Karpas-422 (cell line): ENCODE data around the gene SLA2. TPM values are rescaled to one million over a fixed set of nuclear protein-coding genes. Genes with fewer than 3 reads are reported as not detected.
"Not testable (repeated sequence)": the region's sequence is repeated elsewhere in the genome, so short reads cannot be mapped to it uniquely, and the experiment has no call there.

Source experiments
- DNase-seq: peaks from one replicate; pipeline ENCODE4 v3.0.0-alpha.2; 2015
- H2AFZ ChIP-seq: fragments of 200-600 bp; sonication (generic); 2 replicates; pipeline ENCODE4 v1.6.1; 2014; ENCODE audit warnings: antibody characterized with exemption, low read length, mixed read lengths
- H3K27ac ChIP-seq: fragments of 200-600 bp; sonication (generic); 2 replicates; pipeline ENCODE4 v1.5.1; 2014; ENCODE audit warnings: mild to moderate bottlenecking, low read length, moderate library complexity
- H3K27me3 ChIP-seq: fragments of 200-600 bp; sonication (generic); 2 replicates; pipeline ENCODE4 v1.6.1; 2014; ENCODE audit warnings: low read length, mixed read lengths
- H3K36me3 ChIP-seq: fragments of 200-600 bp; sonication (generic); 2 replicates; pipeline ENCODE4 v1.6.1; 2014; ENCODE audit warnings: low read length, mixed read lengths; ENCODE audit not compliant: insufficient read depth
- H3K4me1 ChIP-seq: fragments of 200-600 bp; sonication (generic); 2 replicates; pipeline ENCODE4 v1.6.1; 2014; ENCODE audit warnings: mild to moderate bottlenecking, low read length, mixed read lengths
- H3K4me2 ChIP-seq: fragments of 200-600 bp; sonication (generic); 2 replicates; pipeline ENCODE4 v1.6.1; 2014; ENCODE audit warnings: low read length, low read depth, mild to moderate bottlenecking; ENCODE audit not compliant: poor library complexity, severe bottlenecking
- H3K4me3 ChIP-seq: fragments of 200-600 bp; sonication (generic); 2 replicates; pipeline ENCODE4 v1.5.1; 2014; ENCODE audit warnings: mild to moderate bottlenecking, antibody characterized with exemption, low read length, mixed read lengths
- H3K79me2 ChIP-seq: fragments of 200-600 bp; sonication (generic); 2 replicates; pipeline ENCODE4 v1.6.1; 2014; ENCODE audit warnings: mild to moderate bottlenecking, low read length, mixed read lengths
- H3K9ac ChIP-seq: fragments of 200-600 bp; sonication (generic); 2 replicates; pipeline ENCODE4 v1.6.0; 2014; ENCODE audit warnings: low read length
- H3K9me2 ChIP-seq: fragments of 200-600 bp; sonication (generic), shearing (Covaris generic); replicated peaks from 2 replicates; pipeline ENCODE4 v1.6.0; 2014; ENCODE audit warnings: mild to moderate bottlenecking, low read length, moderate library complexity; ENCODE audit not compliant: insufficient read depth
- H3K9me3 ChIP-seq: fragments of 300-700, 200-600 bp; sonication (generic); 2 replicates; pipeline ENCODE4 v1.6.1; 2014; ENCODE audit warnings: low read length, mixed read lengths
- H4K20me1 ChIP-seq: fragments of 200-600 bp; sonication (generic); 2 replicates; pipeline ENCODE4 v1.6.1; 2014; ENCODE audit warnings: mild to moderate bottlenecking, antibody characterized with exemption, low read length, low read depth; ENCODE audit not compliant: insufficient read depth
- total RNA-seq: library from RNA; depleted of rRNA; stranded (reverse); fragments of >200 nt; shearing (Covaris generic); gene quantifications from 2 replicates; pipeline ENCODE4 v1.2.3, GENCODE V29; 2014; ENCODE audit warnings: low replicate concordance

SLA2 gene
- total RNA-seq, 1 experiment from 2014 or later = 0.19 TPM

- H3K9me2 ChIP-seq = no peaks in the 10 kb centered on the region
- no peak overlapping the region for H3K9ac ChIP-seq
- H3K27ac ChIP-seq = no peak overlapping the region
- H3K4me1 ChIP-seq = peaks cover 15% of the 10 kb centered on the region
- no peaks in the 10 kb centered on the region for H3K27me3 ChIP-seq
- no peaks in the 10 kb centered on the region for H3K36me3 ChIP-seq
- no peaks in the 10 kb centered on the region for H3K9me3 ChIP-seq
- H4K20me1 ChIP-seq = no peaks in the 10 kb centered on the region
- H3K4me3 ChIP-seq = no peak overlapping the region
- no peak for DNase-seq
- no peak overlapping the region for H2AFZ ChIP-seq
- H3K79me2 ChIP-seq = no peaks in the 10 kb centered on the region
- no peak overlapping the region for H3K4me2 ChIP-seq
These were observed 3.9 kb downstream of the SLA2 start for GRCh38 chr20:36642136-36642535.

GRCh38 chr20:36641506-36641843 lies 4.5 kb downstream of the SLA2 start:
- no peak for DNase-seq
- Histone ChIP-seq H3K36me3 (no peaks in the 10 kb centered on the region), H3K9me2 (no peaks in the 10 kb centered on the region), H4K20me1 (no peaks in the 10 kb centered on the region), H3K4me1 (peaks cover 8% of the 10 kb centered on the region), H3K4me3 (no peak overlapping the region), H2AFZ (no peak overlapping the region), H3K4me2 (no peak overlapping the region), H3K79me2 (no peaks in the 10 kb centered on the region), H3K9ac (no peak overlapping the region), H3K9me3 (no peaks in the 10 kb centered on the region), H3K27ac (no peak overlapping the region), H3K27me3 (no peaks in the 10 kb centered on the region)

- not testable (repeated sequence) for DNase-seq, H3K27me3 ChIP-seq, H3K27ac ChIP-seq, H3K4me2 ChIP-seq, H3K9me3 ChIP-seq, H3K4me1 ChIP-seq, H3K4me3 ChIP-seq, H3K36me3 ChIP-seq, H3K9ac ChIP-seq, H3K79me2 ChIP-seq, H3K9me2 ChIP-seq, H2AFZ ChIP-seq, H4K20me1 ChIP-seq
These were observed 7.1 kb downstream of the SLA2 start for GRCh38 chr20:36638876-36639400.

GRCh38 chr20:36634342-36634741 lies 11.7 kb downstream of the SLA2 start:
- H3K9ac ChIP-seq = no peak overlapping the region
- H2AFZ ChIP-seq = no peak overlapping the region
- no peak for DNase-seq
- no peaks in the 10 kb centered on the region for H3K79me2 ChIP-seq
- H3K9me2 ChIP-seq = no peaks in the 10 kb centered on the region
- no peak overlapping the region for H3K27ac ChIP-seq
- H4K20me1 ChIP-seq = no peaks in the 10 kb centered on the region
- no peak overlapping the region for H3K4me3 ChIP-seq
- no peaks in the 10 kb centered on the region for H3K27me3 ChIP-seq
- H3K9me3 ChIP-seq = no peaks in the 10 kb centered on the region
- H3K4me1 ChIP-seq = no peaks in the 10 kb centered on the region
- no peaks in the 10 kb centered on the region for H3K36me3 ChIP-seq
- H3K4me2 ChIP-seq = no peak overlapping the region

GRCh38 chr20:36633285-36633772 lies 12.7 kb downstream of the SLA2 start:
- Histone ChIP-seq H2AFZ (no peak overlapping the region), H3K9me2 (no peaks in the 10 kb centered on the region), H3K9ac (no peak overlapping the region), H3K27me3 (no peaks in the 10 kb centered on the region), H3K4me1 (no peaks in the 10 kb centered on the region), H3K27ac (no peak overlapping the region), H3K9me3 (no peaks in the 10 kb centered on the region), H3K36me3 (no peaks in the 10 kb centered on the region), H3K4me3 (no peak overlapping the region), H4K20me1 (no peaks in the 10 kb centered on the region), H3K4me2 (no peak overlapping the region), H3K79me2 (no peaks in the 10 kb centered on the region)
- DNase-seq = no peak

- Histone ChIP-seq H2AFZ (no peak overlapping the region), H3K9me3 (no peaks in the 10 kb centered on the region), H3K9me2 (no peaks in the 10 kb centered on the region), H3K79me2 (no peaks in the 10 kb centered on the region), H3K9ac (no peak overlapping the region), H3K27me3 (no peaks in the 10 kb centered on the region), H3K27ac (no peak overlapping the region), H3K4me2 (no peak overlapping the region), H3K4me3 (no peak overlapping the region), H4K20me1 (no peaks in the 10 kb centered on the region), H3K36me3 (no peaks in the 10 kb centered on the region), H3K4me1 (no peaks in the 10 kb centered on the region)
- DNase-seq = no peak
These were observed 13.3 kb downstream of the SLA2 start for GRCh38 chr20:36632487-36633284.

- Histone ChIP-seq H3K9me3 (no peaks in the 10 kb centered on the region), H2AFZ (no peak overlapping the region), H3K4me3 (no peak overlapping the region), H3K27me3 (no peaks in the 10 kb centered on the region), H4K20me1 (no peaks in the 10 kb centered on the region), H3K27ac (no peak overlapping the region), H3K36me3 (no peaks in the 10 kb centered on the region), H3K79me2 (no peaks in the 10 kb centered on the region), H3K9ac (no peak overlapping the region), H3K9me2 (no peaks in the 10 kb centered on the region), H3K4me2 (no peak overlapping the region), H3K4me1 (no peaks in the 10 kb centered on the region)
- DNase-seq = no peak
These were observed 13.9 kb downstream of the SLA2 start for GRCh38 chr20:36632147-36632486.

DNA sequence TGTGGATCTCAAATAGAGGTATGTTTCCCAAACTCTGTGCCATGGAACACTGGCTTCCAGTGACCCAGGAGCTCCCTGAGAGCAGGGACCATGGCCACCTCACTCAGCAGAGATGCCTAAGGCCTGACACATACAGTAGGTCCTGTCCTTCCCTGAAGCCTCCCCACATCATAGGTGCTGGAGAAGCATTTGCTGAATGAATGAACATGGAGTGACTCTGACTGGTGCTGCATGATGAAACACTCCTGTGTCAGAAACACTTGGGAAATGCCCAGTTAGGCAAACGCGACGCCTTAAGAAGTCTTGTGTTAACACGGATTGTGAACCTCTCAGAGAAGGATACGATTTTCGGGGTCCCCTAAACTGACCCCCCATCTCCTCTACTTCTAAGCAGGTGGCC lies 14.3 kb downstream of the SLA2 start:
- H3K4me3 ChIP-seq = no peak overlapping the region
- H3K9me2 ChIP-seq = no peaks in the 10 kb centered on the region
- no peaks in the 10 kb centered on the region for H3K36me3 ChIP-seq
- H3K27me3 ChIP-seq = no peaks in the 10 kb centered on the region
- H3K9ac ChIP-seq = no peak overlapping the region
- no peaks in the 10 kb centered on the region for H3K79me2 ChIP-seq
- H3K4me1 ChIP-seq = no peaks in the 10 kb centered on the region
- no peak for DNase-seq
- no peak overlapping the region for H3K27ac ChIP-seq
- H4K20me1 ChIP-seq = no peaks in the 10 kb centered on the region
- no peak overlapping the region for H2AFZ ChIP-seq
- H3K4me2 ChIP-seq = no peak overlapping the region
- no peaks in the 10 kb centered on the region for H3K9me3 ChIP-seq
